SU-DHL-6 (cell line): Measurements from ENCODE around the gene PLB1.
"Not testable (repeated sequence)": the region's sequence is repeated elsewhere in the genome, so short reads cannot be mapped to it uniquely, and the experiment has no call there.

Experiments used
- CTCF ChIP-seq: fragments of 200-600 bp; sonication (generic); IDR thresholded peaks from one replicate; pipeline ENCODE4 v1.5.1; 2017; ENCODE audit warnings: antibody characterized with exemption, mild to moderate bottlenecking, low read length, moderate library complexity; ENCODE audit not compliant: insufficient read depth, poor library complexity, severe bottlenecking
- EZH2phosphoT487 ChIP-seq: fragments of 200-600 bp; sonication (generic), shearing (Covaris generic); conservative IDR thresholded peaks from 2 replicates; pipeline ENCODE4 v1.6.1; 2018; ENCODE audit warnings: mild to moderate bottlenecking, antibody characterized with exemption, low read length, moderate library complexity, mixed read lengths

GRCh38 chr2:28472641-28473040, 23.2 kb upstream of the PLB1 start:
- TF ChIP-seq CTCF, EZH2phosphoT487: not testable (repeated sequence)
